Measurements from ENCODE around the gene EDARADD.

- TF ChIP-seq CTCF (optimal IDR thresholded peaks at IDR 0.05 in 1 of 3, IDR thresholded peaks at IDR 0.05 in 1 of 3, conservative IDR thresholded peaks at IDR 0.05 in 1 of 3; ENCODE audit: extremely low read depth in 1 of 3, insufficient read depth in 2 of 3, low read length in 3 of 3), result no peak
- no peak for TF ChIP-seq EZH2 (IDR thresholded peaks at IDR 0.05; ENCODE audit: low read length)
Measured at GRCh38 chr1:236395230-236395946, 1.3 kb downstream of the EDARADD start.

Measured in keratinocyte (primary cell).